Measurements from ENCODE around the gene RSPH6A.

RSPH6A gene

DNA sequence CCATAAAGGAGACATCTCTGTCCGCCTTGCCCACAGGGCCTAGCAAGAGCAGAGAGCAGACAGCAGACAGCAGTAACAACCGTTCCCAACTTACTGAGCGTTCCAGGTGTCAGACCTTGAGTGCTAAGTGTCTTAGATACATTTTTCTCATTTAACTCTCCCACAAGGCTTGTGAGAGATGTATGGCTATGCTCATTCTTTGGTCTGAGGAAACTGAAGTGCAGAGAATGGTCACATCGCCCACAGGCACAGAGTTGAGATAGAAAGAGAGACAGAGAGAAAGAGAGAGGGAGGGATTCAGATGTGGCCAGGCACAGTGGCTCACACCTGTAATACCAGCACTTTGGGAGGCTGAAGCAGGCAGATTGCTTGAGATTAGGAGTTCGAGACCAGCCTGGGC is 67.6 kb downstream of the RSPH6A start:
- Histone ChIP-seq H4K20me1 (ENCODE audit: insufficient read depth, low read length, poor library complexity, severe bottlenecking) (no peaks in the 10 kb centered on the region), H3K9ac (ENCODE audit: low read depth, low read length, poor library complexity, severe bottlenecking) (no peak overlapping the region), H3K79me2 (ENCODE audit: insufficient read depth, low read length) (no peaks in the 10 kb centered on the region), H3K4me1 (ENCODE audit: insufficient read depth, low read length, poor library complexity, severe bottlenecking) (no peaks in the 10 kb centered on the region), H3K36me3 (ENCODE audit: insufficient read depth, low read length) (no peaks in the 10 kb centered on the region), H3F3A (ENCODE audit: low read depth) (no peaks in the 10 kb centered on the region), H3K4me2 (ENCODE audit: low read depth, low read length, poor library complexity, severe bottlenecking) (no peak overlapping the region), H2AFZ (ENCODE audit: low read length) (no peak overlapping the region), H3K9me3 (ENCODE audit: insufficient read depth, low read depth, low read length) (no peaks in the 10 kb centered on the region), H3K27me3 (ENCODE audit: insufficient read depth, low read length, poor library complexity, severe bottlenecking) (no peaks in the 10 kb centered on the region), H3K9me2 (replicated peaks; ENCODE audit: low read depth, low read length) (no peaks in the 10 kb centered on the region), H3K4me3 (ENCODE audit: low read length, poor library complexity, severe bottlenecking) (no peak overlapping the region)
- no peak for TF ChIP-seq EZH2phosphoT487 (IDR thresholded peaks at IDR 0.05; ENCODE audit: borderline replicate concordance)
- TF ChIP-seq, protein P1, sequence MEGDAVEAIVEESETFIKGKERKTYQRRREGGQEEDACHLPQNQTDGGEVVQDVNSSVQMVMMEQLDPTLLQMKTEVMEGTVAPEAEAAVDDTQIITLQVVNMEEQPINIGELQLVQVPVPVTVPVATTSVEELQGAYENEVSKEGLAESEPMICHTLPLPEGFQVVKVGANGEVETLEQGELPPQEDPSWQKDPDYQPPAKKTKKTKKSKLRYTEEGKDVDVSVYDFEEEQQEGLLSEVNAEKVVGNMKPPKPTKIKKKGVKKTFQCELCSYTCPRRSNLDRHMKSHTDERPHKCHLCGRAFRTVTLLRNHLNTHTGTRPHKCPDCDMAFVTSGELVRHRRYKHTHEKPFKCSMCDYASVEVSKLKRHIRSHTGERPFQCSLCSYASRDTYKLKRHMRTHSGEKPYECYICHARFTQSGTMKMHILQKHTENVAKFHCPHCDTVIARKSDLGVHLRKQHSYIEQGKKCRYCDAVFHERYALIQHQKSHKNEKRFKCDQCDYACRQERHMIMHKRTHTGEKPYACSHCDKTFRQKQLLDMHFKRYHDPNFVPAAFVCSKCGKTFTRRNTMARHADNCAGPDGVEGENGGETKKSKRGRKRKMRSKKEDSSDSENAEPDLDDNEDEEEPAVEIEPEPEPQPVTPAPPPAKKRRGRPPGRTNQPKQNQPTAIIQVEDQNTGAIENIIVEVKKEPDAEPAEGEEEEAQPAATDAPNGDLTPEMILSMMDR (conservative IDR thresholded peaks at IDR 0.05; ENCODE audit: low read length) = no peak

DNA sequence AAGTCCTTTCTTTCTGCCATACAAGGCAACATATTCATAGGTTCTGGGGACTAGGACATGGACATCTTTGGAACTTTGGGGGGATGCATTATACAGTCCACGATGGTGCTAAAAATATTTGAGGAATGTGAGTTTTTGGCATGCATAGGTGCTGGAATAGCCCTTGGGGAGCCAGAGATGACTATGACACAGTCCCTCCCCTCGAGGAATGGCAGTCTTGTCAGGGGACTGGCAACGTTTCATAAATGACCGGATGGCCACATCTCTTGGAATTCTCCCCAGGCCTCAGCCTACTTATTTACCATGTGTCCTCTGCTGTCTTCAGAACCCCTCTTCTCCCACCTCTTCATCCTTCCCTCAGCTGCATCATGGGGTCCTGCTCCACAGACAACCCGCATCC is 68.2 kb downstream of the RSPH6A start:
- H3K27me3 ChIP-seq (ENCODE audit: insufficient read depth, low read length, poor library complexity, severe bottlenecking) = no peaks in the 10 kb centered on the region

More for the DNA sequence above, 68.2 kb downstream of the RSPH6A start:
- Histone ChIP-seq H3K4me1 (ENCODE audit: insufficient read depth, low read length, poor library complexity, severe bottlenecking) (no peaks in the 10 kb centered on the region), H2AFZ (ENCODE audit: low read length) (no peak overlapping the region), H3K4me3 (ENCODE audit: low read length, poor library complexity, severe bottlenecking) (no peak overlapping the region), H3K9ac (ENCODE audit: low read depth, low read length, poor library complexity, severe bottlenecking) (no peak overlapping the region), H3K79me2 (ENCODE audit: insufficient read depth, low read length) (no peaks in the 10 kb centered on the region), H3K4me2 (ENCODE audit: low read depth, low read length, poor library complexity, severe bottlenecking) (no peak overlapping the region), H3K9me2 (replicated peaks; ENCODE audit: low read depth, low read length) (no peaks in the 10 kb centered on the region), H3F3A (ENCODE audit: low read depth) (no peaks in the 10 kb centered on the region), H4K20me1 (ENCODE audit: insufficient read depth, low read length, poor library complexity, severe bottlenecking) (no peaks in the 10 kb centered on the region), H3K9me3 (ENCODE audit: insufficient read depth, low read depth, low read length) (no peaks in the 10 kb centered on the region), H3K36me3 (ENCODE audit: insufficient read depth, low read length) (no peaks in the 10 kb centered on the region)
- TF ChIP-seq EZH2phosphoT487 (IDR thresholded peaks at IDR 0.05; ENCODE audit: borderline replicate concordance) = no peak
- TF ChIP-seq, protein P1 (conservative IDR thresholded peaks at IDR 0.05; ENCODE audit: low read length) = no peak

All from Loucy (cell line).